Cardiac septum (tissue), 1 donor: ENCODE measurements around the gene SNX8. TPM values are rescaled to one million over a fixed set of nuclear protein-coding genes. Genes with fewer than 3 reads are reported as not detected.

Experiments
- microRNA-seq: library from miRNA; unstranded; fragments of <30 nt; microRNA quantifications from one replicate; pipeline ENCODE4 v1.2.0, GENCODE V29; 2020
- total RNA-seq: library from RNA; stranded (reverse); fragmentation: NEBNext Ultra II Directional; extraction: Animal tissue kit (Norgen Biotek cat#: 25700); gene quantifications from one replicate; pipeline ENCODE4 v1.2.1, GENCODE V29; 2021
- donor health status: DM: no; HTN: no; CAD: no.

SNX8 gene
- total RNA-seq, 1 donor from 2014 or later, result 18.9 TPM

Small RNAs within 50 kb of the gene (microRNA-seq; reads per million reads assigned to microRNA genes)
- not detected for gene MIR6836

Other genes starting within 250 kb of the SNX8 start
- gene MAD1L1, start 81.5 kb downstream of the SNX8 start, total RNA-seq, result 13.5 TPM
- gene MRM2, start 72.2 kb downstream of the SNX8 start, total RNA-seq, result 15.6 TPM
- gene NUDT1, start 72.2 kb downstream of the SNX8 start, total RNA-seq, result 9.6 TPM
- gene EIF3B, start 40.4 kb upstream of the SNX8 start, total RNA-seq, result 64.9 TPM
- 13.8 TPM for gene CHST12, start 89.2 kb upstream of the SNX8 start, total RNA-seq
- not detected for gene GRIFIN, start 162.0 kb upstream of the SNX8 start, total RNA-seq
- gene LFNG, start 205.3 kb upstream of the SNX8 start, total RNA-seq, result 6.2 TPM
- gene BRAT1, start 241.1 kb upstream of the SNX8 start, total RNA-seq, result 12.8 TPM
- 13.3 TPM for gene IQCE, start 244.5 kb upstream of the SNX8 start, total RNA-seq